Immature natural killer cell (primary cell): ENCODE results near the gene HOMER2. TPM values are rescaled to one million over a fixed set of nuclear protein-coding genes. Genes with fewer than 3 reads are reported as not detected.
A peak's percentile ranks its signal among the peaks of the same experiment; 100 is the strongest.

Source experiments
- DNase-seq, 3 donors: peaks; one replicate each; pipeline ENCODE4 v3.0.0; 2022; ENCODE audit warnings: mixed read lengths in 1 of 3
- H3K27ac Mint-ChIP-seq, 6 donors: one replicate each; pipeline ENCODE4 v1.8.0; 2020; ENCODE audit warnings: mixed read lengths in 6 of 6, mild to moderate bottlenecking in 5 of 6, inconsistent platforms in 4 of 6, moderate library complexity in 3 of 6
- H3K27me3 Mint-ChIP-seq, 3 donors: one replicate each; pipeline ENCODE4 v1.8.0; 2020 to 2021; ENCODE audit warnings: low read depth in 3 of 3, mild to moderate bottlenecking in 3 of 3, mixed read lengths in 3 of 3, moderate library complexity in 3 of 3, inconsistent platforms in 1 of 3
- H3K36me3 Mint-ChIP-seq, 3 donors: one replicate each; pipeline ENCODE4 v1.8.0; 2020; ENCODE audit warnings: mixed read lengths in 3 of 3, inconsistent platforms in 2 of 3, mild to moderate bottlenecking in 2 of 3
- H3K4me1 Mint-ChIP-seq, 2 donors: one replicate each; pipeline ENCODE4 v1.8.0; 2020; ENCODE audit warnings: inconsistent platforms in 2 of 2, mild to moderate bottlenecking in 2 of 2, mixed read lengths in 2 of 2, moderate library complexity in 1 of 2
- H3K4me3 Mint-ChIP-seq, 5 donors: one replicate each; pipeline ENCODE4 v1.8.0; 2020; ENCODE audit warnings: mild to moderate bottlenecking in 5 of 5, mixed read lengths in 5 of 5, inconsistent platforms in 3 of 5, moderate library complexity in 3 of 5
- H3K9me3 Mint-ChIP-seq, 6 donors: one replicate each; pipeline ENCODE4 v1.8.0; 2020; ENCODE audit warnings: mild to moderate bottlenecking in 6 of 6, mixed read lengths in 6 of 6, inconsistent platforms in 4 of 6, moderate library complexity in 3 of 6
- polyA plus RNA-seq, 3 donors: library from polyadenylated mRNA; unstranded; fragments of 300-500 nt; fragmentation: Illumina TruSeq; gene quantifications; one replicate each; pipeline ENCODE4 v1.2.3, GENCODE V29; 2021

The HOMER2 gene
- polyA plus RNA-seq, 3 donors from 2014 or later = 3.4 to 3.5 TPM; not detected in 1

- Mint-ChIP-seq H3K27ac (no peak overlapping the region), H3K9me3 (no peaks in the 10 kb centered on the region), H3K4me3 (no peak overlapping the region), H3K36me3 (no peaks in the 10 kb centered on the region), H3K4me1 (no peaks in the 10 kb centered on the region), H3K27me3 (peaks cover 0 to 2% (median 0%) of the 10 kb centered on the region in 3 donors)
- no peak for DNase-seq
Measured at GRCh38 chr15:82916161-82916952, 36.2 kb downstream of the HOMER2 start.

DNA sequence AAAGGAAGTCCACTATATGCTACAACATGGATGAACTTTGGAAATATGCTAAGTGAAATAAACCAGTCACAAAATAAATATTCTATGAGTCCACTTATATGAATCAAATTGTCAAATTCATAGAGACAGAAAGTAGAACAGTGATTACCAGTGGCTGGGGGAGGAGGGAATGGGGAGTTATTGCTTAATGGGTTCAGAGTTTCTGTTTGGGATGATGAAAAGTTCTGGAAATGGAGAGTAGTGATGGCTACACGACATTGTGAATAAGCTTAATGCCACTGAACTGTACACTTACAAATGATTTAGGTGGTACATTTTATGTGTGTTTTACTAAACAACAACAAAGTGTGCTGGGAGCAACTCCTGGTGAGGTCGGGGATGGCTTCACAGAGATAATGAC is 38.1 kb downstream of the HOMER2 start:
- no peaks in the 10 kb centered on the region for H3K4me1 Mint-ChIP-seq
- no peak overlapping the region for H3K27ac Mint-ChIP-seq
- no peak for DNase-seq
- H3K4me3 Mint-ChIP-seq = no peak overlapping the region
- H3K27me3 Mint-ChIP-seq = peaks cover 0 to 2% (median 0%) of the 10 kb centered on the region in 3 donors
- peaks cover 0 to 4% (median 2%) of the 10 kb centered on the region in 6 donors for H3K9me3 Mint-ChIP-seq
- H3K36me3 Mint-ChIP-seq = peaks cover 0 to under 1% (median 0%) of the 10 kb centered on the region in 3 donors

DNA sequence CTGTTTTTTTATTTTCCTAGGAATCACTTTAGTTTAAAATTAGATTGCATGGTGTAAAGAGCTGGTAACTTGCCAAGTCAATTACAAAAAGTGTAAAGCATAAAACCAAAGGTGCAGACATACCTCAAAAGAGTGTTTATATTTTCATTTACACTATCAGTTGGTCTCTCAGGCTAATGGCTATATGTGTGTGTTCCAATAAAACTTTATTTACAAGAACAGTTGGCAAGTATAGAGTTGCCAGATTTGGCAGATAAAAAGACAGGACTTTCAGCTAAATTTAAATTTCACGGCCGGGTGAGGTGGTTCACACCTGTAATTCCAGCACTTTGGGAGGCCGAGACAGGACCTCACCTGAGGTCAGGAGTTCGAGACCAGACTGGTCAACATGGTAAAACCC is 41.1 kb downstream of the HOMER2 start:
- no peak overlapping the region for H3K4me3 Mint-ChIP-seq
- DNase-seq = no peak

DNA sequence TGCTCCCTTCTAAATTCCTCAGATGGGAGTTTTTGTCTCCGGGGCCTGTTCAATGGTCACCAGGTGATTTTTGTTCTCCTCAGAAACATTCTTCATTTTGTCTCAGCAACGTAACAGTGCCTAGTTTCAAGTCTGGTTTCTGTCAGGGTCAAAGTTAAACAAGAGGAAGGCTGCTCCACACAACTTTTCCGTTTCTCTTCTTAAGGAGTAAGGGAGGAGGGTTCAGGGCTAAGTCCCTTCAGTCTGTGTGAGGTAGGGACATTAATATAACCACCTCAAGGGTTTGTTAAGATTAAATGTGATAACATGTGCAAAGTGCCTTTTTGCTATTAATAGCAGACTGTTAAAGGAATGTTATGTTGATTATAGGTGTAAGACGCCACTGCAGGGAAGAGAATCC is 41.8 kb downstream of the HOMER2 start:
- Mint-ChIP-seq H3K27ac (no peak overlapping the region), H3K4me3 (no peak overlapping the region), H3K27me3 (peaks cover 0 to 5% (median 3%) of the 10 kb centered on the region in 3 donors), H3K9me3 (peaks cover 0 to 23% (median 10%) of the 10 kb centered on the region in 6 donors), H3K4me1 (no peaks in the 10 kb centered on the region), H3K36me3 (peaks cover 0 to 3% (median 0%) of the 10 kb centered on the region in 3 donors)
- no peak for DNase-seq

More for the DNA sequence above, 41.1 kb downstream of the HOMER2 start:
- Mint-ChIP-seq H3K4me1 (no peaks in the 10 kb centered on the region), H3K9me3 (peaks cover 0 to 23% (median 10%) of the 10 kb centered on the region in 6 donors), H3K27me3 (peaks cover 0 to 4% (median 0%) of the 10 kb centered on the region in 3 donors), H3K27ac (no peak overlapping the region), H3K36me3 (peaks cover 0 to 3% (median 0%) of the 10 kb centered on the region in 3 donors)

GRCh38 chr15:82909080-82909815 is 43.3 kb downstream of the HOMER2 start:
- DNase-seq = no peak
- Mint-ChIP-seq H3K9me3 (peaks cover 0 to 23% (median 10%) of the 10 kb centered on the region in 6 donors), H3K4me1 (no peaks in the 10 kb centered on the region), H3K27ac (no peak overlapping the region), H3K36me3 (peaks cover 0 to 3% (median 0%) of the 10 kb centered on the region in 3 donors), H3K4me3 (no peak overlapping the region), H3K27me3 (peaks cover 0 to 5% (median 3%) of the 10 kb centered on the region in 3 donors)

DNA sequence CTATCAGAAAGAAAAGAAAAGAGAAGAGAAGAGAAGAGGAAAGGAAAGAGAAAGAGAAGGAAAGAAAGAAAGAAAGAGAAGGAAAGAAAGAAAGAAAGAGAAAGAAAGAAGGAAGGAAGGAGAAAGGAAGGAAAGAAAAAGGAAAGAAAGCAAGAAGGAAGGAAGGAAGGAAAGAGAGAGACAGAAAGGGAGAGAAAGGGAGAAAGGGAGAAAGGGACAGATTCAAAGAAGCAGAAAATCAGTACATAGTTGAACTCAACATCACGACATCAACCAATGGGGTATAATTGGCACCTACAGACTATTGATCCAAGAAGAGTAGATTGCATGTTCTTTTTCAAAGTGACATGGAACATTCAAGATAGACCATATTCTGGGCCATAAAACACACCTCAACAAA is 45.2 kb downstream of the HOMER2 start:
- no peak overlapping the region for H3K4me3 Mint-ChIP-seq
- no peak for DNase-seq
- H3K36me3 Mint-ChIP-seq = peaks cover 0 to 3% (median 0%) of the 10 kb centered on the region in 3 donors
- peaks cover 0 to 5% (median 3%) of the 10 kb centered on the region in 3 donors for H3K27me3 Mint-ChIP-seq
- H3K4me1 Mint-ChIP-seq = no peaks in the 10 kb centered on the region
- H3K9me3 Mint-ChIP-seq = peaks cover 0 to 23% (median 10%) of the 10 kb centered on the region in 6 donors
- H3K27ac Mint-ChIP-seq = peak overlapping the region in 1 of 6 donors; percentile 18

- H3K4me3 Mint-ChIP-seq = no peak overlapping the region
- H3K27me3 Mint-ChIP-seq = peaks cover 0 to 6% (median 3%) of the 10 kb centered on the region in 3 donors
- DNase-seq = no peak
- no peaks in the 10 kb centered on the region for H3K4me1 Mint-ChIP-seq
- no peak overlapping the region for H3K27ac Mint-ChIP-seq
- peaks cover 0 to 3% (median 0%) of the 10 kb centered on the region in 3 donors for H3K36me3 Mint-ChIP-seq
- peaks cover 0 to 23% (median 10%) of the 10 kb centered on the region in 6 donors for H3K9me3 Mint-ChIP-seq
Measured at GRCh38 chr15:82904574-82904973, 47.9 kb downstream of the HOMER2 start.

DNA sequence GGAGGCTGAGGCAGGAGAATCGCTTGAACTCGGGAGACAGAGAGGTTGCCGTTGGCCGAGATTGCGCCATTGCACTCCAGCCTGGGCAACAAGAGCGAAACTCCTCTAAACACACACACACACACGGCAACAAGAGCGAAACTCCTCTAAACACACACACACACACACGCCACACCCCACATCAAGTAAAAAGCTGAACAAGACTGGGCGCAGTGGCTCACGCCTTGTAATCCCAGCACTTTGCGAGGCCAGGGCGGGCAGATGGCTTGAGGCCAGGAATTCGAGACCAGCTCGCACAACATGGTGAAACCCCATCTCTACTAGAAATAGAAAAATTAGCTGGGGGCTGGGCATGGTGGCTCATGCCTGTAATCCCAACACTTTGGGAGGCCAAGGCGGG is 49.0 kb downstream of the HOMER2 start:
- no peak overlapping the region for H3K27ac Mint-ChIP-seq
- H3K4me3 Mint-ChIP-seq = no peak overlapping the region
- DNase-seq = no peak
- peaks cover 0 to 5% (median 5%) of the 10 kb centered on the region in 3 donors for H3K27me3 Mint-ChIP-seq
- peaks cover 0 to 13% (median 2%) of the 10 kb centered on the region in 6 donors for H3K9me3 Mint-ChIP-seq
- no peaks in the 10 kb centered on the region for H3K36me3 Mint-ChIP-seq
- H3K4me1 Mint-ChIP-seq = no peaks in the 10 kb centered on the region

GRCh38 chr15:82901114-82901805 is 51.3 kb downstream of the HOMER2 start:
- Mint-ChIP-seq H3K27me3 (peaks cover 0 to 5% (median 2%) of the 10 kb centered on the region in 3 donors), H3K36me3 (no peaks in the 10 kb centered on the region), H3K4me3 (no peak overlapping the region), H3K27ac (no peak overlapping the region), H3K9me3 (no peaks in the 10 kb centered on the region), H3K4me1 (no peaks in the 10 kb centered on the region)
- no peak for DNase-seq

DNA sequence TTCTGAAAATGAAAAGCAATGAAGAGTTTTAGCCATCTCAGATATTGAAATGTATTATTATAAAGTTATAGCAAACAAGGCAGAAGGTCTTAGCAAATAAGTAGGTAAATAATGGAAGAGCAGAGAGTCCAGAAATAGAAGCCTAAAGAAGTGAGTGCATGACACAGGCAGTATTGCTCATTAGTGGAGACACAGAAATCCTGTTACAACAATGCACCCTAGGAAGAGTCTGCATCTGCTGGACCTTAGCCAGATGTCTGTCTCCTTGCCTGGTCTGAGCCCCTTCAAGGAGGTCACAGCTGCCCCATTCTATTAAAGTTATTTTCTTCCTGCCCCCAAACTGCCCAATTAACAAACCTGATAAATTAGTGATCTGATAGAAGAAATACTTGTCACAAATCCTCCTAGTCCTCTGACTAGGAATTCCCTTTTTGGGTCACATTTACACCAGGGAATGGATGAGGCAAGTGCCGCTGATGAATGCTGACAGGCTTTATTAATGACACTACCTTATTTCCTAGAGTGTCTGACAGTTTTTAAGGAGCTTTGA is 51.9 kb downstream of the HOMER2 start:
- H3K4me1 Mint-ChIP-seq = no peaks in the 10 kb centered on the region
- H3K27me3 Mint-ChIP-seq = peaks cover 0 to 4% (median 2%) of the 10 kb centered on the region in 3 donors
- no peaks in the 10 kb centered on the region for H3K9me3 Mint-ChIP-seq
- no peak for DNase-seq
- H3K4me3 Mint-ChIP-seq = no peak overlapping the region
- H3K27ac Mint-ChIP-seq = no peak overlapping the region
- no peaks in the 10 kb centered on the region for H3K36me3 Mint-ChIP-seq

- no peaks in the 10 kb centered on the region for H3K9me3 Mint-ChIP-seq
- peaks cover 0 to 4% (median 0%) of the 10 kb centered on the region in 3 donors for H3K36me3 Mint-ChIP-seq
- no peak for DNase-seq
- H3K4me3 Mint-ChIP-seq = no peak overlapping the region
- H3K27ac Mint-ChIP-seq = no peak overlapping the region
- H3K27me3 Mint-ChIP-seq = peaks cover 0 to 4% (median 2%) of the 10 kb centered on the region in 3 donors
- H3K4me1 Mint-ChIP-seq = no peaks in the 10 kb centered on the region
Measured at GRCh38 chr15:82898961-82899360, 53.6 kb downstream of the HOMER2 start.

DNA sequence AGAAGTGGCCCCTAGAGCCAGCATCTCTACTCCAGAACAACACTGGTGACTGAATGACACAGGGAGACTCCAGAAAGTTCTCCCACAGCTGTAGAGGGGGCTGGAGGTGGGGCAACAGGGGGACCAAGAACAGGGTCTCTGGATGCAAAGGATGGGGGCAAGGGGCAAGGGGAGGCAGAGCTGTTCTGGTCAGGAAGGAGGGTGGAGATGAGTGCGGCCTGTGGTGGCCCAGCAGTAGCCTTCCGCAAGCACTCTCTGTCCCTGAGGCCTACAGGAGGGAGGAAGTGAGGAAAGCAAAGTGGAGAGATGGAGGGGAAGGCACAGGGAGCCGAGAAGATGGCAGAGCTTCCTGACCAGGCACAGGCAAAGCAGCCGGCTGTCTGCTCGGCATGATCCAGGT is 56.5 kb downstream of the HOMER2 start:
- no peaks in the 10 kb centered on the region for H3K4me1 Mint-ChIP-seq
- no peak overlapping the region for H3K27ac Mint-ChIP-seq
- DNase-seq = no peak
- peaks cover 0 to 4% (median 2%) of the 10 kb centered on the region in 3 donors for H3K27me3 Mint-ChIP-seq
- peaks cover 0 to 4% (median 0%) of the 10 kb centered on the region in 3 donors for H3K36me3 Mint-ChIP-seq
- no peak overlapping the region for H3K4me3 Mint-ChIP-seq
- H3K9me3 Mint-ChIP-seq = no peaks in the 10 kb centered on the region

GRCh38 chr15:82894971-82895520 is 57.5 kb downstream of the HOMER2 start:
- H3K4me1 Mint-ChIP-seq = no peaks in the 10 kb centered on the region
- H3K27me3 Mint-ChIP-seq = peaks cover 0 to 4% (median 2%) of the 10 kb centered on the region in 3 donors
- H3K36me3 Mint-ChIP-seq = peaks cover 0 to 4% (median 0%) of the 10 kb centered on the region in 3 donors
- DNase-seq = no peak
- H3K4me3 Mint-ChIP-seq = no peak overlapping the region
- no peaks in the 10 kb centered on the region for H3K9me3 Mint-ChIP-seq
- H3K27ac Mint-ChIP-seq = no peak overlapping the region
